GM23248 (cell line): ENCODE results near the gene PRH2.

Experiments used
- EZH2 ChIP-seq: fragments of 200-600 bp; sonication (generic); IDR thresholded peaks from 2 replicates; pipeline ENCODE4 v1.6.1; 2018; ENCODE audit warnings: antibody characterized with exemption, mild to moderate bottlenecking; ENCODE audit not compliant: insufficient read depth, poor library complexity, severe bottlenecking
- EZH2phosphoT487 ChIP-seq: fragments of 200-600 bp; sonication (generic); IDR thresholded peaks from 2 replicates; pipeline ENCODE4 v1.6.1; 2018; ENCODE audit warnings: antibody characterized with exemption, moderate library complexity, mild to moderate bottlenecking, low read depth; ENCODE audit not compliant: insufficient read depth

DNA sequence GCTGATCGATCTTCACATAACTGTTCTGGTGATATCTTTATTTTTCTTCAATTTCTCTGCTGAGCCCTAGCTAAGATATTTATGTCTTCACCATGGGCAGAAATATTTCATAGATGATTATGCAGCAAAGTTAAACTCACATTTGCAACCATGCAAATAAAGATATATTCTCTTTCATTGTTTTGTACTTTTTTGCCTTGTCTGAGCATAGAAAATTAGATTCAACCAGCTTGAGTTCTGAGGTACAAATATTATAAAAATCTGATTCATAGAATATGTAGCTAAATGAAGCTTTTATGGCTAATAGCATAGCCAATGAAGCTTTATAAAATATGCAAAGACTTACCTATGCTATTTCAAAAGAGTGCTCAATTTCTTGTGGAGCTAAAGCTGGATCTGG lies 19.6 kb upstream of the PRH2 start, which contains the start of gene TAS2R13:
- TF ChIP-seq EZH2 (no peak), EZH2phosphoT487 (no peak)
